ENCODE measurements around the gene PARD3.

Gene PARD3

DNA sequence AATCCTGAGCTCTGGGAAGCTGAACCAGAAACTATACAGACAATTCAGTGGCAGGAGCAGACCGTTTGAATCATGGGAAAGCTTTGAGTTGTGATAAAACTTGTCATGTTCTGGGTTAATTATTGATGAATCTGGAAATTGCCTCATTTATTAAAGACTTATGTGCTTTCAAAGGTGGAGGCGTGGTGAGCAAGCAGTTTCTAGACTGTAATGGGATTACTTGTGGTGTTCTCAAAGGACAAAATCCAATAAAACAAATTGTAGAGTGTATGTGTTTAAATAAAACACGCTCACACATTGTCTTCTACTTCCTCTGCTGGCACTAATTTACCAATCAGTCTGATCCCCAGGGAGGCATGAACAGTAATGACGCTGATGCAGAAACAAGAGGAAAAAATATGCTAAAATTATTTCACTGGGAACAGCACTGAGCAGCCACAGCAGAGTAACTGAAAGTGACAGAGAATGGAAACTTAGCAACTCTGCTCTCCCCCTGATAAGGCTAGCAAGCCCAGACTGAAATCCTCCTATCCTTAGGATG lies 25.1 kb downstream of the PARD3 start:
- TF ChIP-seq EZH2phosphoT487 (IDR thresholded peaks at IDR 0.05; ENCODE audit: borderline replicate concordance, low read length): no peak
- TF ChIP-seq, protein P1, sequence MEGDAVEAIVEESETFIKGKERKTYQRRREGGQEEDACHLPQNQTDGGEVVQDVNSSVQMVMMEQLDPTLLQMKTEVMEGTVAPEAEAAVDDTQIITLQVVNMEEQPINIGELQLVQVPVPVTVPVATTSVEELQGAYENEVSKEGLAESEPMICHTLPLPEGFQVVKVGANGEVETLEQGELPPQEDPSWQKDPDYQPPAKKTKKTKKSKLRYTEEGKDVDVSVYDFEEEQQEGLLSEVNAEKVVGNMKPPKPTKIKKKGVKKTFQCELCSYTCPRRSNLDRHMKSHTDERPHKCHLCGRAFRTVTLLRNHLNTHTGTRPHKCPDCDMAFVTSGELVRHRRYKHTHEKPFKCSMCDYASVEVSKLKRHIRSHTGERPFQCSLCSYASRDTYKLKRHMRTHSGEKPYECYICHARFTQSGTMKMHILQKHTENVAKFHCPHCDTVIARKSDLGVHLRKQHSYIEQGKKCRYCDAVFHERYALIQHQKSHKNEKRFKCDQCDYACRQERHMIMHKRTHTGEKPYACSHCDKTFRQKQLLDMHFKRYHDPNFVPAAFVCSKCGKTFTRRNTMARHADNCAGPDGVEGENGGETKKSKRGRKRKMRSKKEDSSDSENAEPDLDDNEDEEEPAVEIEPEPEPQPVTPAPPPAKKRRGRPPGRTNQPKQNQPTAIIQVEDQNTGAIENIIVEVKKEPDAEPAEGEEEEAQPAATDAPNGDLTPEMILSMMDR (IDR thresholded peaks at IDR 0.05; ENCODE audit: low read depth, low read length, poor library complexity, severe bottlenecking): no peak
- H3F3A ChIP-seq (ENCODE audit: control insufficient read depth, insufficient read depth): no peaks in the 10 kb centered on the region
- H3K4me2 ChIP-seq (ENCODE audit: low read length): no peak overlapping the region
- no peaks in the 10 kb centered on the region for H3K27me3 ChIP-seq (ENCODE audit: control insufficient read depth, low read length)
- H3K27ac ChIP-seq (ENCODE audit: low read depth, low read length): no peak overlapping the region
- no peaks in the 10 kb centered on the region for H3K79me2 ChIP-seq (ENCODE audit: control insufficient read depth, low read length)
- no peaks in the 10 kb centered on the region for H3K9me3 ChIP-seq (ENCODE audit: control insufficient read depth, insufficient read depth, low read length)
- no peaks in the 10 kb centered on the region for H3K36me3 ChIP-seq (ENCODE audit: control insufficient read depth, low read length)
- no peaks in the 10 kb centered on the region for H4K20me1 ChIP-seq (ENCODE audit: control insufficient read depth, insufficient read depth, low read depth, low read length)
- no peak overlapping the region for H3K4me3 ChIP-seq (ENCODE audit: low read length)
- no peaks in the 10 kb centered on the region for H3K9me2 ChIP-seq (replicated peaks; ENCODE audit: control insufficient read depth, low read length)
- H3K4me1 ChIP-seq (ENCODE audit: control insufficient read depth, low read length): no peaks in the 10 kb centered on the region

DNA sequence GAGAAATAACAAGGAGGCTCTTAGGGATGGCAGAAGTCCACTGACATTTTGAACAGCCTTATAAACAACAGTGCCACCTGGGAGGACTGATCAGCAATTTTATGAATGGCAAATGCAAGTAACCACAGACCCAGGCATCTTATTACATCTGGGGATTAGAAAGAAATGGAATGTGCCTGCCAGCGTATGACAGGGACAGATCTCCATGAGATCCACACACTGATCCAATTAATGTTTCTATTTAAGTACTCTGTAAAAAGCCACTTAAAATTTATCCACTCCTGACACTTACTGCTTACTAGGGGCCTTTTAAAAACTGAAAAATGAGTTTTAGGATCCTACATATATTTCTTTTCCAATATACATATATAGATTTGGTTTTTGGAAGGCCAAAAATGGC lies 28.6 kb downstream of the PARD3 start:
- no peak overlapping the region for H3K4me2 ChIP-seq (ENCODE audit: low read length)
- H3K4me1 ChIP-seq (ENCODE audit: control insufficient read depth, low read length): peaks cover 8% of the 10 kb centered on the region
- H3F3A ChIP-seq (ENCODE audit: control insufficient read depth, insufficient read depth): no peaks in the 10 kb centered on the region
- H3K9me3 ChIP-seq (ENCODE audit: control insufficient read depth, insufficient read depth, low read length): no peaks in the 10 kb centered on the region
- H3K27me3 ChIP-seq (ENCODE audit: control insufficient read depth, low read length): no peaks in the 10 kb centered on the region
- no peaks in the 10 kb centered on the region for H3K9me2 ChIP-seq (replicated peaks; ENCODE audit: control insufficient read depth, low read length)
- H3K4me3 ChIP-seq (ENCODE audit: low read length): no peak overlapping the region
- no peaks in the 10 kb centered on the region for H3K36me3 ChIP-seq (ENCODE audit: control insufficient read depth, low read length)
- H4K20me1 ChIP-seq (ENCODE audit: control insufficient read depth, insufficient read depth, low read depth, low read length): no peaks in the 10 kb centered on the region
- H3K27ac ChIP-seq (ENCODE audit: low read depth, low read length): no peak overlapping the region
- no peaks in the 10 kb centered on the region for H3K79me2 ChIP-seq (ENCODE audit: control insufficient read depth, low read length)
- TF ChIP-seq, protein P1 (IDR thresholded peaks at IDR 0.05; ENCODE audit: low read depth, low read length, poor library complexity, severe bottlenecking): no peak
- no peak for TF ChIP-seq EZH2phosphoT487 (IDR thresholded peaks at IDR 0.05; ENCODE audit: borderline replicate concordance, low read length)

- no peak overlapping the region for H3K27ac ChIP-seq (ENCODE audit: low read depth, low read length)
- H3K4me3 ChIP-seq (ENCODE audit: low read length): no peak overlapping the region
- H3K27me3 ChIP-seq (ENCODE audit: control insufficient read depth, low read length): peaks cover 5% of the 10 kb centered on the region
- peak overlapping the region; percentile 81 for H3K4me2 ChIP-seq (ENCODE audit: low read length)
- no peaks in the 10 kb centered on the region for H3K36me3 ChIP-seq (ENCODE audit: control insufficient read depth, low read length)
- no peaks in the 10 kb centered on the region for H3K79me2 ChIP-seq (ENCODE audit: control insufficient read depth, low read length)
- H3K4me1 ChIP-seq (ENCODE audit: control insufficient read depth, low read length): peaks cover 24% of the 10 kb centered on the region
- TF ChIP-seq, protein P1 (IDR thresholded peaks at IDR 0.05; ENCODE audit: low read depth, low read length, poor library complexity, severe bottlenecking): no peak
- TF ChIP-seq EZH2phosphoT487 (IDR thresholded peaks at IDR 0.05; ENCODE audit: borderline replicate concordance, low read length): no peak
- H4K20me1 ChIP-seq (ENCODE audit: control insufficient read depth, insufficient read depth, low read depth, low read length): no peaks in the 10 kb centered on the region
- H3F3A ChIP-seq (ENCODE audit: control insufficient read depth, insufficient read depth): peaks cover 3% of the 10 kb centered on the region; the same call in 1 of the 2 replicates
- no peaks in the 10 kb centered on the region for H3K9me2 ChIP-seq (replicated peaks; ENCODE audit: control insufficient read depth, low read length)
- H3K9me3 ChIP-seq (ENCODE audit: control insufficient read depth, insufficient read depth, low read length): no peaks in the 10 kb centered on the region
These were observed 33.4 kb downstream of the PARD3 start for GRCh38 chr10:34781711-34782110.
